Smooth muscle cell (in vitro differentiated cells): ENCODE measurements around the gene MSI1. TPM values are rescaled to one million over a fixed set of nuclear protein-coding genes. Genes with fewer than 3 reads are reported as not detected.
A peak's percentile ranks its signal among the peaks of the same experiment; 100 is the strongest.

Source experiments
- DNase-seq: peaks from one replicate; lab custom pipeline; 2025; ENCODE audit not compliant: unreplicated experiment; lab: John Stamatoyannopoulos, UW
- H2AFZ ChIP-seq: fragments of 200-600 bp; sonication (generic); 2 replicates; pipeline ENCODE4 v1.6.0; 2016; ENCODE audit warnings: antibody characterized with exemption, low read depth, mild to moderate bottlenecking
- H3F3A ChIP-seq: fragments of 200-600 bp; sonication (generic); 2 replicates; pipeline ENCODE4 v1.6.0; 2017; ENCODE audit warnings: antibody characterized with exemption, low read depth
- H3K27ac ChIP-seq: fragments of 200-600 bp; sonication (generic); 2 replicates; pipeline ENCODE4 v1.5.1; 2016; ENCODE audit warnings: low read depth, mild to moderate bottlenecking
- H3K27me3 ChIP-seq: fragments of 200-600 bp; sonication (generic); 2 replicates; pipeline ENCODE4 v1.6.1; 2016; ENCODE audit warnings: low read depth, mild to moderate bottlenecking
- H3K36me3 ChIP-seq: fragments of 200-600 bp; sonication (generic); 2 replicates; pipeline ENCODE4 v1.5.1; 2016; ENCODE audit warnings: low read depth
- H3K4me1 ChIP-seq: fragments of 200-600 bp; sonication (generic); 2 replicates; pipeline ENCODE4 v1.5.1; 2016; ENCODE audit warnings: low read depth
- H3K4me2 ChIP-seq: fragments of 200-600 bp; sonication (generic); 2 replicates; pipeline ENCODE4 v1.6.0; 2016; ENCODE audit warnings: mild to moderate bottlenecking
- H3K4me3 ChIP-seq: fragments of 200-600 bp; sonication (generic); 2 replicates; pipeline ENCODE4 v1.5.1; 2016; ENCODE audit warnings: mild to moderate bottlenecking
- H3K79me2 ChIP-seq: fragments of 200-600 bp; sonication (generic); 2 replicates; pipeline ENCODE4 v1.6.0; 2016; ENCODE audit warnings: low read depth, mild to moderate bottlenecking
- H3K9ac ChIP-seq: fragments of 200-600 bp; sonication (generic); 2 replicates; pipeline ENCODE4 v1.6.0; 2016; ENCODE audit warnings: low read depth
- H3K9me3 ChIP-seq: fragments of 200-600 bp; sonication (generic); replicated peaks from 2 replicates; pipeline ENCODE4 v1.5.1; 2016; ENCODE audit warnings: low read depth
- H4K20me1 ChIP-seq: fragments of 200-600 bp; sonication (generic); 2 replicates; pipeline ENCODE4 v1.6.0; 2016; ENCODE audit warnings: low read depth
- CTCF ChIP-seq: fragments of 200-600 bp; sonication (generic); IDR thresholded peaks from 2 replicates; pipeline ENCODE4 v1.5.1; 2017; ENCODE audit warnings: borderline replicate concordance, mild to moderate bottlenecking, antibody characterized with exemption; ENCODE audit not compliant: insufficient read depth, poor library complexity, severe bottlenecking
- WGBS: methylation state at CpG from one replicate; pipeline ENCODE4 v1.1.7; 2016; ENCODE audit warnings: low lambda C conversion rate; 5-methylcytosine and 5-hydroxymethylcytosine counted together
- polyA plus RNA-seq: library from polyadenylated mRNA; unstranded; fragments of >200 nt; fragmentation: Nextera tagmentation; extraction: Ambion mirVana; gene quantifications from 2 replicates; pipeline ENCODE4 v1.2.1, GENCODE V29; 2016
- small RNA-seq: library from RNA; depleted of rRNA; stranded (forward); fragments of <200 nt; gene quantifications from one replicate; pipeline ENCODE3, GENCODE V24; 2014
- total RNA-seq: library from RNA; depleted of rRNA; stranded (reverse); fragments of >200 nt; gene quantifications from 2 replicates; pipeline ENCODE4 v1.2.3, GENCODE V29; 2014

The MSI1 gene
- total and polyA plus RNA-seq, 2 experiments from 2014 or later: 1.3 to 6.8 TPM

- no peaks in the 10 kb centered on the region for H3K27me3 ChIP-seq
- DNase-seq: no peak
- 0% methylated on average over 16 of the region's 17 CpGs for WGBS
- H4K20me1 ChIP-seq: no peaks in the 10 kb centered on the region
- no peak for TF ChIP-seq CTCF
- H3K4me1 ChIP-seq: peaks cover 5% of the 10 kb centered on the region
- no peaks in the 10 kb centered on the region for H3K79me2 ChIP-seq
- H2AFZ ChIP-seq: no peak overlapping the region
- no peaks in the 10 kb centered on the region for H3K9me3 ChIP-seq
- peak overlapping the region; percentile 100 for H3K27ac ChIP-seq
- H3K4me3 ChIP-seq: peak overlapping the region; percentile 64
- H3F3A ChIP-seq: peaks cover 5% of the 10 kb centered on the region
- H3K36me3 ChIP-seq: no peaks in the 10 kb centered on the region
- peak overlapping the region; percentile 86 for H3K4me2 ChIP-seq
- peak overlapping the region; percentile 99 for H3K9ac ChIP-seq
Measured at GRCh38 chr12:120292411-120292660, 76.6 kb downstream of the MSI1 start.

Small RNA genes lying within 50 kb of the gene (small RNA-seq; reads per million reads assigned to genes)
- gene RNU4-1: 1,198 reads per million, percentile 100 among the genes with 10 or more reads in this experiment
- gene RNU4-2: 431 reads per million, percentile 99 among the genes with 10 or more reads in this experiment
- gene RNU6-1088P: not detected

Other genes with a start within 250 kb of the MSI1 start
- 40.4 and 44.3 TPM in 2 replicates for gene GCN1, start 174.4 kb downstream of the MSI1 start, total RNA-seq
- 31.6 and 35.9 TPM in 2 replicates for gene GCN1, start 174.4 kb downstream of the MSI1 start, polyA plus RNA-seq
- 2,989 and 3,138 TPM in 2 replicates for gene RPLP0, start 168.1 kb downstream of the MSI1 start, total RNA-seq
- gene RPLP0, start 168.1 kb downstream of the MSI1 start, polyA plus RNA-seq: 1,054 and 1,106 TPM in 2 replicates
- 16.6 and 17.2 TPM in 2 replicates for gene PXN, start 103.4 kb downstream of the MSI1 start, total RNA-seq
- gene PXN, start 103.4 kb downstream of the MSI1 start, polyA plus RNA-seq: 27.0 and 61.2 TPM in 2 replicates
- under 0.01 TPM in 2 replicates for gene RNU4-2, start 77.3 kb downstream of the MSI1 start, total RNA-seq
- 4.5 TPM in 1 of 2 replicates, not detected in the other for gene RNU4-2, start 77.3 kb downstream of the MSI1 start, polyA plus RNA-seq
- gene RNU4-1, start 75.9 kb downstream of the MSI1 start, total RNA-seq: under 0.01 TPM in 2 replicates
- gene RNU4-1, start 75.9 kb downstream of the MSI1 start, polyA plus RNA-seq: 3.8 TPM in 1 of 2 replicates, not detected in the other
- 2.7 and 4.8 TPM in 2 replicates for gene SIRT4, start 66.8 kb downstream of the MSI1 start, total RNA-seq
- 5.3 and 5.5 TPM in 2 replicates for gene SIRT4, start 66.8 kb downstream of the MSI1 start, polyA plus RNA-seq
- not detected in 2 replicates for gene PLA2G1B, start 41.4 kb downstream of the MSI1 start, total RNA-seq
- not detected in 2 replicates for gene PLA2G1B, start 41.4 kb downstream of the MSI1 start, polyA plus RNA-seq
- 597 and 788 TPM in 2 replicates for gene COX6A1, start 68.9 kb upstream of the MSI1 start, total RNA-seq
- gene COX6A1, start 68.9 kb upstream of the MSI1 start, polyA plus RNA-seq: 949 and 1,088 TPM in 2 replicates
- 47.1 and 54.8 TPM in 2 replicates for gene TRIAP1, start 77.2 kb upstream of the MSI1 start, total RNA-seq
- gene TRIAP1, start 77.2 kb upstream of the MSI1 start, polyA plus RNA-seq: 67.0 and 70.6 TPM in 2 replicates
- 13.4 and 22.2 TPM in 2 replicates for gene GATC, start 77.3 kb upstream of the MSI1 start, total RNA-seq
- gene GATC, start 77.3 kb upstream of the MSI1 start, polyA plus RNA-seq: 9.8 and 10.3 TPM in 2 replicates
- 133 and 148 TPM in 2 replicates for gene SRSF9, start 100.6 kb upstream of the MSI1 start, total RNA-seq
- gene SRSF9, start 100.6 kb upstream of the MSI1 start, polyA plus RNA-seq: 264 and 289 TPM in 2 replicates
- gene DYNLL1, start 126.9 kb upstream of the MSI1 start, total RNA-seq: 403 and 502 TPM in 2 replicates
- 497 and 616 TPM in 2 replicates for gene DYNLL1, start 126.9 kb upstream of the MSI1 start, polyA plus RNA-seq
- gene COQ5, start 160.0 kb upstream of the MSI1 start, total RNA-seq: 32.5 and 34.7 TPM in 2 replicates
- 39.9 and 46.9 TPM in 2 replicates for gene COQ5, start 160.0 kb upstream of the MSI1 start, polyA plus RNA-seq
- 49.0 and 63.2 TPM in 2 replicates for gene RNF10, start 165.2 kb upstream of the MSI1 start, total RNA-seq
- 115 and 134 TPM in 2 replicates for gene RNF10, start 165.2 kb upstream of the MSI1 start, polyA plus RNA-seq
- gene POP5, start 212.2 kb upstream of the MSI1 start, total RNA-seq: 21.8 and 25.8 TPM in 2 replicates
- gene POP5, start 212.2 kb upstream of the MSI1 start, polyA plus RNA-seq: 40.4 and 57.5 TPM in 2 replicates